SK-N-SH (cell line): ENCODE data around the gene GDA. TPM values are rescaled to one million over a fixed set of nuclear protein-coding genes. Genes with fewer than 3 reads are reported as not detected.

ENCODE experiments used
- CTCF ChIA-PET: fragments of 300-600, 350-600 bp; formaldehyde crosslinking; extraction: SDS; loops from one replicate; lab custom pipeline; 2021; lab: Yijun Ruan, JAX
- POLR2A ChIA-PET: fragments of 350-600 bp; sonication (Branson Sonifier 250); formaldehyde crosslinking; extraction: SDS; loops from one replicate; lab custom pipeline; 2020; ENCODE audit warnings: antibody characterized with exemption, inconsistent platforms; lab: Yijun Ruan, JAX
- DNase-seq: peaks from one replicate; pipeline ENCODE4 v3.0.0; 2012
- H2AFZ ChIP-seq: fragments of 200-600 bp; sonication (generic); 2 replicates; pipeline ENCODE4 v1.8.1; 2016; ENCODE audit warnings: antibody characterized with exemption, mild to moderate bottlenecking, low read depth
- H3F3A ChIP-seq: fragments of 200-600 bp; sonication (generic); replicated peaks from 2 replicates; pipeline ENCODE3; 2016; ENCODE audit warnings: antibody characterized with exemption, mild to moderate bottlenecking; ENCODE audit not compliant: insufficient read depth
- H3K27ac ChIP-seq, 2 experiments: fragments of 200-500 bp in 1 of 2; fragments of 200-600 bp in 1 of 2; sonication (Bioruptor generic) in 1 of 2; sonication (generic), shearing (Covaris generic) in 1 of 2; 2 replicates each; pipeline versions ENCODE4 v1.5.1 to v1.6.1; 2014 to 2016; ENCODE audit warnings: low read depth in 2 of 2, inconsistent platforms in 1 of 2, low read length in 1 of 2, mild to moderate bottlenecking in 1 of 2, mixed read lengths in 1 of 2
- H3K27me3 ChIP-seq: fragments of 200-600 bp; sonication (generic), shearing (Covaris generic); 2 replicates; pipeline ENCODE4 v1.6.1; 2016; ENCODE audit warnings: mixed run types; ENCODE audit not compliant: insufficient read depth
- H3K36me3 ChIP-seq, 2 experiments: fragments of 200-500 bp in 1 of 2; fragments of 200-600 bp in 1 of 2; sonication (Bioruptor generic) in 1 of 2; sonication (generic) in 1 of 2; replicated peaks in 1 of 2; 2 replicates each; pipeline versions ENCODE3 to v1.5.1; 2014 to 2016; ENCODE audit warnings: low read length in 1 of 2, mild to moderate bottlenecking in 1 of 2; ENCODE audit not compliant: insufficient read depth in 2 of 2, control insufficient read depth in 1 of 2
- H3K4me1 ChIP-seq, 2 experiments: fragments of 200-500 bp in 1 of 2; fragments of 200-600 bp in 1 of 2; sonication (Bioruptor generic) in 1 of 2; sonication (generic), shearing (Covaris generic) in 1 of 2; 2 replicates each; pipeline versions ENCODE4 v1.5.1 to v1.6.1; 2014 to 2016; ENCODE audit warnings: low read depth in 1 of 2, low read length in 1 of 2, mixed run types in 1 of 2; ENCODE audit not compliant: insufficient read depth in 2 of 2, control insufficient read depth in 1 of 2
- H3K4me2 ChIP-seq: fragments of 200-600 bp; sonication (generic), shearing (Covaris generic); 2 replicates; pipeline ENCODE4 v1.6.1; 2017; ENCODE audit warnings: mixed run types
- H3K4me3 ChIP-seq, 2 experiments: fragments of 200-500 bp in 1 of 2; fragments of 200-600 bp in 1 of 2; sonication (Bioruptor generic) in 1 of 2; sonication (generic), shearing (Covaris generic) in 1 of 2; 2 replicates each; pipeline versions ENCODE4 v1.5.1 to v1.8.1; 2014 to 2016; ENCODE audit warnings: low read depth in 2 of 2, inconsistent platforms in 1 of 2, low read length in 1 of 2, mild to moderate bottlenecking in 1 of 2, mixed read lengths in 1 of 2, moderate library complexity in 1 of 2
- H3K79me2 ChIP-seq: fragments of 200-600 bp; sonication (generic); 2 replicates; pipeline ENCODE4 v1.8.1; 2017; ENCODE audit warnings: mild to moderate bottlenecking; ENCODE audit not compliant: insufficient read depth
- H3K9ac ChIP-seq: fragments of 200-600 bp; sonication (generic); 2 replicates; pipeline ENCODE4 v1.6.1; 2017; ENCODE audit warnings: mixed run types
- H3K9me2 ChIP-seq: fragments of 200-600 bp; sonication (generic); 2 replicates; pipeline ENCODE4 v1.6.1; 2017; ENCODE audit warnings: mixed run types
- H3K9me3 ChIP-seq: fragments of 200-600 bp; sonication (generic); 2 replicates; pipeline ENCODE4 v1.6.1; 2017; ENCODE audit warnings: mixed run types, mild to moderate bottlenecking, moderate library complexity
- H4K20me1 ChIP-seq: fragments of 200-600 bp; sonication (generic); 2 replicates; pipeline ENCODE4 v1.6.1; 2017; ENCODE audit warnings: mild to moderate bottlenecking, mixed run types; ENCODE audit not compliant: insufficient read depth
- EZH2phosphoT487 ChIP-seq: fragments of 200-600 bp; sonication (generic); IDR thresholded peaks from 2 replicates; pipeline ENCODE4 v1.6.1; 2017; ENCODE audit warnings: low read depth, mixed run types, mild to moderate bottlenecking, antibody characterized with exemption, moderate library complexity, borderline replicate concordance
- JUND ChIP-seq: IDR thresholded peaks from 2 replicates; pipeline ENCODE4 v1.4.0; 2012
- MEF2A ChIP-seq: IDR thresholded peaks from 2 replicates; pipeline ENCODE4 v1.4.0; 2012; ENCODE audit warnings: low read depth, borderline replicate concordance
- REST ChIP-seq: IDR thresholded peaks from 2 replicates; pipeline ENCODE4 v1.6.1; 2012; ENCODE audit warnings: mild to moderate bottlenecking, low read depth, low read length, moderate library complexity
- RXRA ChIP-seq: IDR thresholded peaks from 2 replicates; pipeline ENCODE4 v1.4.0; 2012; ENCODE audit warnings: low read depth, mild to moderate bottlenecking, borderline replicate concordance
- YY1 ChIP-seq: IDR thresholded peaks from 2 replicates; pipeline ENCODE4 v1.4.0; 2012; ENCODE audit warnings: low read depth, mild to moderate bottlenecking
- ZBTB33 ChIP-seq: IDR thresholded peaks from 2 replicates; pipeline ENCODE4 v1.4.0; 2012; ENCODE audit warnings: low read depth, borderline replicate concordance
- polyA plus RNA-seq, 3 experiments: library from polyadenylated mRNA; depleted of rRNA; stranded (reverse); fragments of >200 nt; gene quantifications; 2 replicates each; pipeline ENCODE4 v1.2.3, GENCODE V29; 2012
- TF ChIP-seq, protein P1 (sequence below): fragments of 200-600 bp; sonication (generic); IDR thresholded peaks from 2 replicates; pipeline ENCODE4 v1.6.1; 2017; ENCODE audit warnings: antibody characterized with exemption, mild to moderate bottlenecking, moderate library complexity
- TF ChIP-seq, protein P2 (sequence below): IDR thresholded peaks from 2 replicates; pipeline ENCODE4 v1.4.0; 2012; ENCODE audit warnings: low read depth
- TF ChIP-seq, protein P3 (sequence below): fragments of 150-350 bp; IDR thresholded peaks from 2 replicates; pipeline ENCODE4 v1.6.1; 2016; ENCODE audit warnings: mild to moderate bottlenecking, low read depth, low read length
- TF ChIP-seq, protein P4 (sequence below): IDR thresholded peaks from 2 replicates; pipeline ENCODE4; 2012

The GDA gene
- polyA plus RNA-seq, 1 of the 3 experiments (the other 2 are of a cell fraction), result not detected

DNA sequence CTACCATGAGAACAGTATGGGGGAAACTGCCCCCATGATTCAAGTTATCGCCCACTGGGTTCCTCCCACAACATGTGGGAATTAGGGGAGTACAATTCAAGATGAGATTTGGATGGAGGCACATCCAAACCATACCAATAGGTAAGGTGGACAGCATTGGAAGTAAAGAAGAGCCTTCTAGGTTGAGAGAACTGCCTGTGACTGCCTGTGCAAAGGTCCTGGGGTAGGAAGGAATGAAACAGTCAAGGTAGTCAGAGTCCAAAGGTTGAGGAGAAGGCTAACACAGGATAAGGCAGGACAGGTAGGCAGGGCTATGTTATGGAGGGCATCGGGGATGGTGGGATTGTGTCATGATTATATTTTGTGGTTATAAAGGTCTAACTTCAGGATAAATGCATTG lies 6.1 kb downstream of the GDA start (continued):
- no peak for TF ChIP-seq ZBTB33

DNA sequence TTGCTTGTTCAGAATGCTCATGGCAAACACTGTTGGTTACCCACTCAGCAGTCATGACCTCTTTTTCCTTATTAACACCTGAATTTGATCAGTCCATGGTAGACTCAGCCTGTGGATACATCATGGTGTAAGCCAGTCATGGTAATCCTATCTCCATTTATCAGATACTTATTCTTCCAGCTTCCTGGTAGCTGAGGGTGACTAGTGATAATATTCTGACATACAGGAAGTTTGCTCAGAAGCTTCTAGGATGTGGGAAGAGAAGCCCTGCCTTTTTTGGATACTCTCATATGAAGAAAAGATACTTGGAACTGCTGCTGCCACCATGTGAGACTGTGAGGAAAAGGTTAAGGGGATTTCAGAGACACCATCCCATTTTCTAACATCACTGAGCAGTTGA lies 7.3 kb downstream of the GDA start:
- Histone ChIP-seq H3K4me1 (no peaks in the 10 kb centered on the region), H2AFZ (no peak overlapping the region), H3F3A (no peaks in the 10 kb centered on the region), H3K79me2 (no peaks in the 10 kb centered on the region), H3K9me2 (no peaks in the 10 kb centered on the region), H3K9ac (no peak overlapping the region), H3K4me3 (no peak overlapping the region), H3K36me3 (no peaks in the 10 kb centered on the region), H3K27ac (no peak overlapping the region), H3K4me2 (no peak overlapping the region), H4K20me1 (no peaks in the 10 kb centered on the region), H3K9me3 (no peaks in the 10 kb centered on the region), H3K27me3 (no peaks in the 10 kb centered on the region; the same call in 1 of the 2 replicates)
- DNase-seq, result no peak
- POLR2A ChIA-PET, result no interaction called here
- CTCF ChIA-PET, result no interaction called here
- TF ChIP-seq, protein P1, sequence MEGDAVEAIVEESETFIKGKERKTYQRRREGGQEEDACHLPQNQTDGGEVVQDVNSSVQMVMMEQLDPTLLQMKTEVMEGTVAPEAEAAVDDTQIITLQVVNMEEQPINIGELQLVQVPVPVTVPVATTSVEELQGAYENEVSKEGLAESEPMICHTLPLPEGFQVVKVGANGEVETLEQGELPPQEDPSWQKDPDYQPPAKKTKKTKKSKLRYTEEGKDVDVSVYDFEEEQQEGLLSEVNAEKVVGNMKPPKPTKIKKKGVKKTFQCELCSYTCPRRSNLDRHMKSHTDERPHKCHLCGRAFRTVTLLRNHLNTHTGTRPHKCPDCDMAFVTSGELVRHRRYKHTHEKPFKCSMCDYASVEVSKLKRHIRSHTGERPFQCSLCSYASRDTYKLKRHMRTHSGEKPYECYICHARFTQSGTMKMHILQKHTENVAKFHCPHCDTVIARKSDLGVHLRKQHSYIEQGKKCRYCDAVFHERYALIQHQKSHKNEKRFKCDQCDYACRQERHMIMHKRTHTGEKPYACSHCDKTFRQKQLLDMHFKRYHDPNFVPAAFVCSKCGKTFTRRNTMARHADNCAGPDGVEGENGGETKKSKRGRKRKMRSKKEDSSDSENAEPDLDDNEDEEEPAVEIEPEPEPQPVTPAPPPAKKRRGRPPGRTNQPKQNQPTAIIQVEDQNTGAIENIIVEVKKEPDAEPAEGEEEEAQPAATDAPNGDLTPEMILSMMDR, result no peak
- no peak for TF ChIP-seq JUND
- no peak for TF ChIP-seq MEF2A
- no peak for TF ChIP-seq YY1
- TF ChIP-seq, protein P2, sequence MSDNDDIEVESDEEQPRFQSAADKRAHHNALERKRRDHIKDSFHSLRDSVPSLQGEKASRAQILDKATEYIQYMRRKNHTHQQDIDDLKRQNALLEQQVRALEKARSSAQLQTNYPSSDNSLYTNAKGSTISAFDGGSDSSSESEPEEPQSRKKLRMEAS, result no peak
- TF ChIP-seq RXRA, result no peak
- no peak for TF ChIP-seq EZH2phosphoT487
- TF ChIP-seq REST, result no peak
- TF ChIP-seq, protein P3, sequence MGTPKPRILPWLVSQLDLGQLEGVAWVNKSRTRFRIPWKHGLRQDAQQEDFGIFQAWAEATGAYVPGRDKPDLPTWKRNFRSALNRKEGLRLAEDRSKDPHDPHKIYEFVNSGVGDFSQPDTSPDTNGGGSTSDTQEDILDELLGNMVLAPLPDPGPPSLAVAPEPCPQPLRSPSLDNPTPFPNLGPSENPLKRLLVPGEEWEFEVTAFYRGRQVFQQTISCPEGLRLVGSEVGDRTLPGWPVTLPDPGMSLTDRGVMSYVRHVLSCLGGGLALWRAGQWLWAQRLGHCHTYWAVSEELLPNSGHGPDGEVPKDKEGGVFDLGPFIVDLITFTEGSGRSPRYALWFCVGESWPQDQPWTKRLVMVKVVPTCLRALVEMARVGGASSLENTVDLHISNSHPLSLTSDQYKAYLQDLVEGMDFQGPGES, result no peak
- TF ChIP-seq, protein P4, sequence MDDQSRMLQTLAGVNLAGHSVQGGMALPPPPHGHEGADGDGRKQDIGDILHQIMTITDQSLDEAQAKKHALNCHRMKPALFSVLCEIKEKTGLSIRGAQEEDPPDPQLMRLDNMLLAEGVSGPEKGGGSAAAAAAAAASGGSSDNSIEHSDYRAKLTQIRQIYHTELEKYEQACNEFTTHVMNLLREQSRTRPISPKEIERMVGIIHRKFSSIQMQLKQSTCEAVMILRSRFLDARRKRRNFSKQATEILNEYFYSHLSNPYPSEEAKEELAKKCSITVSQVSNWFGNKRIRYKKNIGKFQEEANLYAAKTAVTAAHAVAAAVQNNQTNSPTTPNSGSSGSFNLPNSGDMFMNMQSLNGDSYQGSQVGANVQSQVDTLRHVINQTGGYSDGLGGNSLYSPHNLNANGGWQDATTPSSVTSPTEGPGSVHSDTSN, result no peak
